GM06990 (cell line): ENCODE measurements around the gene PTPRD.

Source experiments
- DNase-seq: peaks from one replicate; pipeline ENCODE4 v3.0.0-alpha.2; 2011; ENCODE audit not compliant: insufficient read length; ENCODE audit errors: extremely low read depth
- H3K27me3 ChIP-seq: replicated peaks from 2 replicates; pipeline ENCODE4 v1.6.0; 2011; ENCODE audit warnings: low read length; ENCODE audit not compliant: control insufficient read depth, insufficient read depth
- H3K36me3 ChIP-seq: 2 replicates; pipeline ENCODE4 v1.5.1; 2011; ENCODE audit warnings: low read length; ENCODE audit not compliant: control insufficient read depth, insufficient read depth
- H3K4me3 ChIP-seq: replicated peaks from 2 replicates; pipeline ENCODE4 v1.5.1; 2011; ENCODE audit warnings: low read depth, mild to moderate bottlenecking, control low read depth, low read length
- CTCF ChIP-seq: IDR thresholded peaks from 2 replicates; pipeline ENCODE4 v1.5.1; 2011; ENCODE audit warnings: low read length, control low read depth, mild to moderate bottlenecking, inconsistent platforms; ENCODE audit not compliant: insufficient read depth, poor library complexity, severe bottlenecking

Gene PTPRD

DNA sequence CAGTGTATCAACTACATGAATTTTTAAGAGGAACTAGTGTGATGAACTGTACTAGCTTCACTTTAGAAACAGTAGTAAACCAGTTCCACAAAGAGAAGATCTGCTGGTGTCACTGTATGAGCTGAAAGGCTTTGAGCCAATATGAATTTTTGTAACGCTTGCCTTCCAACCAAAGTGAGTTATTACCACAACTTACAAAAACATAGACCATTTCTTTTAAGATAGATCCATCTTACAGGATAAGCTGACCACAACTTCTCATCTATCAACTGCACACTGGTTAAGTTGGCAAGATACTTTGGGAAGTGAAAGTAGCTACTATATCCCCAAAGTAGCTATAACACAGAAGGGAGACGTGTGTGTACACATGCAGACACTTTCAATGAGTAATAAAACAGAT is 1963.6 kb downstream of the PTPRD start:
- Histone ChIP-seq H3K36me3 (no peaks in the 10 kb centered on the region), H3K4me3 (no peak overlapping the region), H3K27me3 (no peaks in the 10 kb centered on the region)
- no peak for TF ChIP-seq CTCF
- no peak for DNase-seq

DNA sequence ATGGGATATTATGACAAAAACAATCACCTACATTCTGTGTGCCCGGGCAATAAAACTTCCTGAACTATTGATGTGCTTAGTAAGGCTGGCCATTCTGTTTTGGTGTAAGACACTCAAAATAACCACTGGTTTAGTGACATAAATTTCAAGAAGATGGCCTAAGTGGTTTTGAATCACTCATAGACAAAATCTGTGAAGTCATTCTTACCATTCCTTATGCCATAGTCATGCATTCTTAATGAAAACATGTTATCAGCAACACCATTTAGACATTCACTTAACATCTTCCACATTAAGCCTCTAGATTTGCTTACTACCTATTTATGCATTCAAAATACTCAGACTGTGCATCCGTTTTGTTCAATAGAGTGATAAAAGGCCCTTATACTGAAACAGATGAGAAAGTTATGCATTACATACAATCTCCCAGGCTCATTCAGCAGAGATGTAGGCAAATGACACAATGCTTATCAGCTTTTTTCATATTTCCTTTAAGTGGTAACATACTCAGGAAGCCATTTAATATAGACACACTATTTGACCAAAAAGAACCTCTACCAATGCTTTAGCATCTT is 1964.4 kb downstream of the PTPRD start:
- DNase-seq, result no peak
- H3K27me3 ChIP-seq, result no peaks in the 10 kb centered on the region
- H3K4me3 ChIP-seq, result no peak overlapping the region
- no peaks in the 10 kb centered on the region for H3K36me3 ChIP-seq
- no peak for TF ChIP-seq CTCF

GRCh38 chr9:8647824-8648223 is 1965.0 kb downstream of the PTPRD start:
- no peak for TF ChIP-seq CTCF
- Histone ChIP-seq H3K27me3 (no peaks in the 10 kb centered on the region), H3K4me3 (no peak overlapping the region), H3K36me3 (no peaks in the 10 kb centered on the region)
- DNase-seq, result no peak

DNA sequence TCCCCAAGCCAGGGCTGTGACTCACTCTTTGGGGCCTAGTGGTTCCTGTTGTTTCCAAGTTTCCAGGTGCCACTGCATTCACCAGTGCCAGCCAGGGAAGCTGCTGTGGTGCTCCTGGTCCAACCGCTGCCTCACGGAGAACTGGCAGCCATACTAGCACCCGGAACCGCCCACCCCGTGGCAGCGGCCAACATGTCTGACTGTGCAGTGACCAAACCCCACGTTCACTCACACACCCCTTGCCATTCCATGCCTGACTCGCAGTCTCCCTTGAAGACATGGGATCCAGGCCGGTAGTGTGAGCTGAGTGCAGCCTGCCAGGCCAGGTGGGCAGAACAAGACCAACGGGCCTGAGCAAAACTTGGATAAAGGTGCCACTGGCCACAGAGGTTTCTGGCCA is 1968.2 kb downstream of the PTPRD start:
- H3K4me3 ChIP-seq, result no peak overlapping the region

DNA sequence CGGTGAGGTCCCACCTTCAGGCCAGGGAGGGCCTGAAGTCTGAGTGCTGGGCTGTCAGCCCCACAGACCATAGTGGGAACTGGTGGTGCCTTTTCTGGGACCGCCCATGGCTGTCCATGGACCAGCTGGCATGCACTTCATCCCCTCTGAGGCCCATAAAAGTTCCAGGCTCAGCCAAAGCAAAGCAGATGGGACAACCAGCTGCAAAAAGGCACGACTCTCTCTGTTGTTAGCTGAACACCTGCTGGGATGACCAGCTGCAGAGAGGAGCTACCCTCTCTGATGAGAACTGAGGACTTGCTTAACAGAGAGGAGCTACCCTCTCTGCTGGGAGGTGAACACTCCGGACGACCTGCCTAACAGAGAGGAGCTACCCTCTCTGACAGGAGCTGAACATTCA is 1968.9 kb downstream of the PTPRD start:
- no peak overlapping the region for H3K4me3 ChIP-seq
- H3K27me3 ChIP-seq, result no peaks in the 10 kb centered on the region
- no peak for TF ChIP-seq CTCF
- no peaks in the 10 kb centered on the region for H3K36me3 ChIP-seq
- no peak for DNase-seq

More for the DNA sequence above, 1968.2 kb downstream of the PTPRD start:
- no peak for DNase-seq
- H3K27me3 ChIP-seq, result no peaks in the 10 kb centered on the region
- no peaks in the 10 kb centered on the region for H3K36me3 ChIP-seq
- TF ChIP-seq CTCF, result no peak

GRCh38 chr9:8643464-8643863 is 1969.3 kb downstream of the PTPRD start:
- H3K4me3 ChIP-seq, result no peak overlapping the region
- DNase-seq, result no peak
- TF ChIP-seq CTCF, result no peak
- no peaks in the 10 kb centered on the region for H3K36me3 ChIP-seq
- no peaks in the 10 kb centered on the region for H3K27me3 ChIP-seq
